GM18861 (cell line): ENCODE data around the gene CFAP206.
"Not testable (repeated sequence)": the region's sequence is repeated elsewhere in the genome, so short reads cannot be mapped to it uniquely, and the experiment has no call there.

Source experiments
- ATAC-seq: cut with Tn5 transposase; IDR thresholded peaks from one replicate; pipeline ENCODE4 v1.9.1; 2021; ENCODE audit not compliant: unreplicated experiment

Gene CFAP206

DNA sequence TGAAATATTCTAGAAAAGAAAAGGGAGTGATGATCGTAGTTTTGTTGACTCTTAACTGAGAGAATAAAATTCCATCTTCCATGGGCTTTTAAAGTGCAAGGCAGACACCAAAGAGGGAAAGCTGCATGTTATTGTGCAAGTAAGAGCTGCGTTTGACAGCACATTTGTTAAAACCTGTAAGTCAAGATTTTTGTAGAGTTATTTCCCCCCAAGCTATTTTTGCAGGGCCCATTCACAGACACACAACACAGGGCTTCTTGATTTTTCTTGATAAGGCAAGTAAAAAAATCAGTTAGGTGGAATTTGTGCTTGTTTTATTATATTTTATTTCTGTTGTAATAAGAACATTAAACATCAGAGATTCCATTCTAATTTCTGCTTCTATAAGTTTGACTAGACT, 13.8 kb downstream of the CFAP206 start:
- no peak for ATAC-seq

DNA sequence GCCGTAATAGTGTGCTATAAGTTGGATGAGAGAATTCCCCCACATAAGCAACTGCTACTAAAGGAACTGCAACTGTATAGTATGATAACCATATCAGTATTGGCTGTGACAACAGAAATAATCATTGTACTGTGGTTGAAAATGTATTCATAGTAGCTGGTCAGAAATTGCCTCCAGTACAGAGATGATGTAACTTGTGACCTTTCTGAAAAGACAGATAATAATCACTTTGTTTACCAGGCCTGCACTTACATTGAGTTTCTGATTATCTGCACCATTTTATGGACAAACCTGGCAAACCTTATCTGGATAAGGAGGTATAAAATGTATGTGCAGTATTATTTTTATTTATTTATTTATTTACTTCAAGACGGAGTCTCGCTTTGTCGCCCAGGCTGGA, 19.0 kb downstream of the CFAP206 start:
- ATAC-seq: no peak

DNA sequence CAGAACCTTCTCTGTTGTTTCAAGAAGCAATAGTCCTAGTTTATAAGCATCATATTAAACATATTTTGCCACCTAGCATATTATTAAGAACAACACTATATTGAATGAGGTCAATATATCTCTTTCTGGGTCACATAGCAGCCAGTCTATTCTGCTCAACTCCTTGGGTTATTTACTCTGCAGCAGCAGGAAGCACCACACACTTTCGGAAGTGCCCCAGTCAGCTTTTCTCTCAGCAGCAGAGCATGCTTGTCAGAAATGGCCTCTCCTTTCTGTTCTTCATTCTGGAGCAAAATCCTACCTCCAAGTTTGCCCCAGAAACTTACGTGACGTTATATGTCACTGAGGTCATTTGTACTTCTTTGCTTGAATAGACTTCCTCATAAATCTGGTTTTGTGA, 22.7 kb downstream of the CFAP206 start:
- no peak for ATAC-seq

DNA sequence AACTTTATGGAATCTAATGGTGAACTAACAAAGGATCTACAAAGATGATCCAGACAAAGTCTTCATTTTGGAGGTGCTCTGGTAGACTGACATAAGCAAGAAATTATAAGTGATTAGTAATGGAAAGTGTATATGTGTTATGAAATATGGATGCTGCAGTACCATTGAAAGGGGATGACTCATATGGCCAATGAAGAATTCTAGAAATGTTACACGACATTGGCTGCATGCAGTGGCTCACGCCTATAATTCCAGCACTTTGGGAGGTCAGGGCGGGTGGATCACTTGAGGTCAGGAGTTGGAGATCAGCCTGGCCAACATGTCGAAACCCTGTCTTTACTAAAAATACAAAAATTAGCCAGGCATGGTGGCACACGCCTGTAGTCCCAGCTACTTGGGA, 23.5 kb downstream of the CFAP206 start:
- ATAC-seq: no peak

DNA sequence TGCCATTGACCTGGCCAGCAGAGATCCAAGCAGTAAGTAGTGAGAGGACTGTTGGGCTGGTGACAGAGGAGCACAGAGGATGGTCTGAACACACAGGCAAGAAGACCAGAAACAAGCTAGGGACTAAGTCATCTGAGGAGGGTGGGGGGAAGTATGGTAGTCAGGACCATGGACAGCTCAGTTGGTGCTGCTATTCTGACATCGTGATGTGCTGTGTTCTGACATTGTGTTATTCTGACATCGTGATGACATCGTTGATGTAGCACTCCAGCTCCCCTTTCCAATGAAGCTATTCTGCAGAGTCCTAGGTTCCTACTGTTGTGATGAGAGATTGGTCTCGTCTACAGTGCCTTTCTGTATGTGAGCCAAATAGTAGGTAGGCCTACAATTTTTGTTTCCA, 28.7 kb downstream of the CFAP206 start:
- ATAC-seq: peak; percentile 40

DNA sequence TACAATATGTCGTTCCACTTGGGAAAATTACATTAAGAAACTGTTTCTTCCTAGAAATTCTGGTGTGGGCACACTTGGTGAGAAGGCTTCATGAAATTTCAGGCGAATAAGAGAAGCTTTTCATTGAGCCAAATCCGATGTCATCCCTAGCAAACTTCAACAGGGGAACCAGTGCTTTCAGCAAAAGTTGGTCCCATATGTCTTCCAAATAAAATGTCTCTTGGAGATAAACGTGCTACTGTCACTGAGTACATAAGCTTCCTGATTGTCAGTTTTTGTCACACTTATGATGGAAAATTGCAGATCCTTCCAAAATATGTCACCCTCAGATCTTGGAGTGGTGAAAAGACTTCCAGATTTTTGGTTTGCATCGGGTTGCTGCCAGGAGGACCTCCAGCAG, 33.9 kb downstream of the CFAP206 start:
- ATAC-seq: no peak

DNA sequence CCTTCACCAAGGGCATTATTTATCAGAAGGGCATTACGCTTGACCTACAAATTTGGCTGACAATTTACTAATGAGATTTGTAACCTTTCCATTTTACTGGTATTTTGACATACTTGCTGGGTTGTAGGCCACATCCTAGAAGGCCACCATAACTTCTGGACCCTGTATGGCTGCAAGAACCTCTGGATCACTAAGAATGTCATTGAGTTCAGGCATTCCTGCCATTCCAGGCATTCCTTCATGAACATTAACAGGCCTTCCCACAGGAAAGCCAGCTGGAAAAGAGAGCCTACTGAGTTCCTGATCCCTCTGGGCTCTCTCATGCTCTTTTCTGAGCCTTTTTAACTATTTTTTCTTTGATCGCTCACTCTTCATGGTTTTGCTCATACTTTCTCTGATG, 36.6 kb downstream of the CFAP206 start:
- ATAC-seq: no peak

DNA sequence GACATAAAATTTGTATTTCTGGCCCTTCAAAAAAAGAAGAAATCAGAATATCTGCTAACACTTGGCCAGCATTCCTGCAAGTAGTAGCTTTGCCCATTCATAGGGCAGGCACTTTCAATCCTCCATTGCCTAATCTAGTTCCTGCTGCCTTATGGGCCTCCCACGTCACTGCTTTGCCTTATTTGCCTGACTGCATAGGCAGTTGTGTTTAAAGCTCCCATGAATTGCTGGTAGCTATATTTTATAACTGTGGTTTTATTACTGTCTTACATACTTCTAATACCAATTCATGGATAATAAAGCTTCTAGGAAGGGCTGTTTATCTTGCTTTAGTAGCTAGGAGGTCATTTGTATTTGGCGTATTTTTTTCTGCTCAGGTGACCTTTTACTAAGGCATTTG, 57.3 kb downstream of the CFAP206 start:
- no peak for ATAC-seq

DNA sequence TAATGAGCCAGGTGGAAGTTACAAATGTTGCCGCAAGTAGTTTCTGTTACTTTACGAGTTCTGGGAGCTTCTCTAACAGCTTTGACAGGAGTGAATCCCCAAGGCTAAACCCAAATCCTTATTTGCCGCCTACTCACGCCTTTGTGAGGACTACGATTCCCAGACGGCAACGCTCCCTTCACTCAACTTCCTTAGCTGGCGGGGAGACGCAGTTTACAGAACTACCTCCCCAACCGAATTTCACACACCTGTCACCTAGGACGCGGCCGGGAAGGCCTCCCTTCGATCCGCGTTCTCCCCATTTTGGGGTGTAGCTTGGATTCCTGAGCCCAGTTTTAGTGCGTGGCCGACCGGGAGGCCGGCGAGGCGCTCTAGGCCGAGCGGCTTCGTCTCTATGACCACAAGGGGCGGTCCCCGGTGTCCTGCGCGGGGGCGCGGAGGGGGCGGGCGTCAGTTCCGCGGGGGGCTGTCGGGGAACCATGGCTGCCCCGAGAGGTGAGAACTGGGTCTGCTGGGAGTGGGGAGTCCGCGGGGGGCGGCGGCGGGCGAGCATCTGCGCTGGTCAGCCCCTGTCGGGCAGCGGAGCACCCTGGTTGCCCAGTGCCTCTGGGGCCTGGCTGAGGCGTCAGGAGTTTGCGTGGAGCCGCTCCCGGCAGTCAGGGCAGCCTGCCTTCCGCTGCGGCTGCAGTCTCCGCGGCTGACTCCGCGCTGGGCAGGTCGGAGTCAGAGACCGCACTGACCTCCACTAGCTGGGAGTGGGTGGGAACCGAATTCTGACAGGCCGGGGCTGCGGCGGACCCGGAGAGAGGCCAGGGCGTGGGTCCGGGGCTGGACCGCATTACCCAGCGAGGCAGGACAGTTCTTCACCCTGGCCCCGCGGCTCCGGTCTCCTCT, 65.0 kb downstream of the CFAP206 start, which contains the start of gene SLC35A1:
Gene SLC35A1, plus strand, starts transcription at position 450 of the 894 bp plus-strand sequence. Its CDS starts 30 bp downstream, at position 480.
- ATAC-seq: peak; percentile 90

DNA sequence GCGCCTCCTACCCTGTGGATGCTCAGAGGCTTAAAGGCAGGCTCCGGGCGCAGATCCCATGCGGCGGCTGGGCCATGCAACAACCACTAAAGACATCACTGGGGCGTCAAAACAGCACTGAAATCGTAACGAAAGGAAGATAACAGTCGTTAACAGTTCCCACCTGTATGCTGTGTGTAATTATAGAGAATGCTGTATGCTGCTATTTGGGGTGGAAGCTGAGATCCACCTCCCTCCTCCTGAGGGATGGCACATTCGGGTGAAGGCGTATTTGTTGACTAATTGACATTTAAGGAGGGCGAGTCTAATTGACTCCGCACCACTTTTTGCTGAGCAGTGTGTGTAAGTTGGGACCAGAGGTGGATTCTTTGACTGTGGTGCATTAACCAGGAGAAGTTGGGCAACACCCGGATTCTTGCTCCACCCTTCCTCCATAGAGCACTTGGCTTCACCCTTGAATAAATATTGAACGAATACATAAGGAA, 65.7 kb downstream of the CFAP206 start:
- peak; percentile 53 for ATAC-seq

DNA sequence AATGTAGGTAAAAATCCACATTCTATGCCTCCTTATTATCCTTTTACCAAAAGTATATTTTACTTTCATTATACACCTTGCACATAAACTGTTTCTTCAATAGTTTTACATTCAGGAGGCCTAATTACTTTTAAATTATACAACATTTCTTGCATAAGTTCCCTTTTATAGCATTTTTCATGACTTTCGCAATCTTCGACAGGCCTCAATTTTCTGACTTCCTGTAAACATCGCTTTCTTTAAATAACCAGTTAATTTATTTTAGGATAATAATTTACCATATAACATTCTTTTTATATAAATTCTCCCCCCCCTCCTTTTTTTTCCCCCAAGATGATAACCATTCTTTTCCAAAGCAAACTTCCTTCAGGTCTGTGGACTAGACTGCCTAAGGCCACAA, 74.2 kb downstream of the CFAP206 start:
- ATAC-seq: no peak

DNA sequence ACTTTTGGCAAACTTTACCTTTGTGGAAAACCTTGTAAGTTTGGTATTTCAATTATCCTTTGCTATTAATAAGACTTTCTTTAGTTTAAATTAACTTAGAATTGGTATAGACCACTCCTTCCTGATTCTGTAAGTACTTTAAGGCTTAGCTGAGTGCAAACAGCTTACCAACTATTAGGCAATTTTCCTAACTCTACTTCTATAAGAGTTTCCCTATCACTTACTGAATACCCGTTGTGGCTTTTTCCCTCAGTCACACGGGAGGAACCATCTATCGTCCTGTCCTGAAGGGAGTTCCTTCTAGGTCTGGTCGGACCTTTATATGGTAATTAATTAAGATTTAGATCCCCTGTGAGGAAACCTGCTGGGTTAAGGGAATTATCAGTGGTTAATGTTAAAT, 74.6 kb downstream of the CFAP206 start:
- ATAC-seq: no peak

DNA sequence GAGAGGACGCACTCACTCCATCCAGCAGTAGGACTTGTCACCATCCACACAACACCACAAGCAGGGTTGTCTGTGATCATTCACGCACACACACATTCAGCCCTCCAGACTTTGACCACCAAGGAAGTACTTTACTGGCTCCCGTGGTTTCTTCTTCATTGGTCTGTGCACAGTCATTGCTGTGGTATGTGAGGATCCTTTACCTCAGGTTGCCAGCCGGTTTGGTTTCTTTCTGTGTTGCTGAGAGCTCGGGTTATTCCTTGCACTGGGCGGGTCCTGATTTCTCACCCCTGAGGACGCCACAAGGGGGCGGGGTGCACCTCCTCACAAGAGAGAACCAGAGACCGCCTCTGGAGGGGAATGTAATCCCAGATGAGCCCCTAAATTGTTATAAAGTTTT, 76.2 kb downstream of the CFAP206 start:
- ATAC-seq: no peak

DNA sequence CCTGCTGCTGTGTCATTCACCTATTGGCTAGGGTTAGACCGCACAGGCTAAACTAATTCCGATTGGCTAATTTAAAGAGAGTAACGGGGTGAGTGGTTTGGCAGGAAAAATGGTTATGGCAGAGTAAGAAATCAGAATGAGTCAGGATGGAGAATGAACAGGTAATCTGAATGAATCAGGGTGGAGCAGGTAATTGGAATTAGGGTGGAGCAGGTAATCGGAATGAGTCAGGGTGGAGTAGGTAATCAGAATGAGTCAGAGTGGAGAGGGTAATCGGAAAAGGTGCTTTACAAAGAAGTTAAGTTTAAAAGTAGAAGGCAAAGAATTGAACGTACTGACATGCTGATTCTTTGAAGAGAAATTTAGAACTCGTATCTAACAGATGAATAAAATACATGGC, 76.7 kb downstream of the CFAP206 start:
- ATAC-seq: no peak

DNA sequence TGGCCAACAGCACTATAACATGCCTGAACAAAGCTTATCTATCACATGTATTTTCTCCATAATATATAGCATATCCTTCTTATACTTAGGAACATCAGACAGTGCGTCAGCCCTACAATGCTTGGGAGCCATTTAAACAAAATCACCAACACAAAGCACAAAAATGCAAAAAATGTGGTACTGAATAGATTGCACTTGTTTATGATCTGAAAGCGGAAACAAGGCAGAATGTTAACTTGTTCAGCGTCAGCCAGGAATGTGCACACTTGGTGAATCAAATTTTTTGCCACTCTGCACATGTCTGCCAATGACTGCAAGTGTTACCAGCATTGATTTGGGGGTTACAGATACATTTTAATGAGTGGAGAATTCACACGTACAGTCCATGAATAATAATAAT, 79.8 kb downstream of the CFAP206 start:
- no peak for ATAC-seq

DNA sequence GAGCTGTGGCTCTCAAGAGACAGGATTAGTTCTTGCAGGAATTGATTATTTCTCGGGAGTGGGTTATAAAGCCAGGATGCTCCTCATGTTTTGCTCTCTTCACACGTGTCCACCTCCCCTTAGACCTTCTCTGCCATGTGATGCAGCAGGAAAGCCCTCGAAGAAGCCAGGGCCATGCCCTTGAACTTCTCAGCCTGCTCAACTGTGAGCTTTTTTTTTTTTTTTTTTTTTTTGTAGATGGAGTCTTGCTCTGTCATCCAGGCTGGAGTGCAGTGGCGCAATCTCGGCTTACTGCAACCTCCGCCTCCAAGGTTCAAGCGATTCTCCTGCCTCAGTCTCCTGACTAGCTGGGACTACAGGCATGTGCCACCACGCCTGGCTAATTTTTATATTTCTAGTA, 81.6 kb downstream of the CFAP206 start:
- not testable (repeated sequence) for ATAC-seq

DNA sequence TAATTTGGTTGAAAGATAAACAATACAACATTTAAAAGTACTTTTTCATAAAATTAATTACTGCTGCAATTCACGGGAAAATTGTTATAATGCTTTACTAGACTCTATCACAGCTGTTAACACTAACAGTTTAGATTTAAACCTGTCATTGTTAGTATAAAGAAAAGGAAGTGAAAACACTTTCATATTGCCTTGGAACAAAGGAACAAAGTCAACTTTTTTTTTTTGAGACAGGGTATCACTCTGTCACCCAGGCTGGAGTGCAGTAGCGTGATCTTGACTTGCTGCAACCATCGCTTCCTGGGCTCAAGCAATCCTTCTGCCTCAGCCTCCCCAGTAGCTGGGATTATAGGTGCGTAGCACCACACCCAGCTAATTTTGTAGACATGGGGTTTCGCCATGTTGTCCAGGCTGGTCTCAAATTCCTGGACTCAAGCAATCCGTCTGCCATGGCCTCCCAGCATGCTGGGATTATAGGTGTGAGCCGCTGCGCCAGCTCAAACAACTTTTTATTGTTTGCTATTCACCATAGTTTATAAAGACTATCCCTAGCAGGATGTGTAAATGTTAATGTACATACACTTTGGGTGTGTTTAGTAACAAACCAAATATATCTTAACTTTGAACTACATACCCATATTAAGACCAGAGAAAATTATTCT, 87.1 kb downstream of the CFAP206 start:
- peak; percentile 87 for ATAC-seq

DNA sequence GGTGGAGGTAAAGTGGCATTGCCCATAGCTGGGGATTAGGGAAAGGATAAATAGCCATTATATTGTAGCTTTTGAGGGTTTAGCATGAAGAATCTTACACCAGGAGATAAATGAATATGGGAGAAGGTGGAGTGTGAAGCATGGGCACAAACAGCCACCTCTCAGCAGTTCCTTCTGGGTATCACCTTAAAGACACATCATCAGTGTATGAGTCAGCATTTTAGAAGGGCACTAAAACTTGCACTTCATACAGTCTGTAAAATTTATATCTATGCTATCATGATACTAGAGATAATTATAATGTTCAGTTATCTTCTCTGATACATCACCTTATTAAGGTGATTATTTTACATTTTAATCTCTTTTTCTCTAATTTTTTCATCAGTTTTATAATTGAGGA, 90.3 kb downstream of the CFAP206 start:
- ATAC-seq: no peak

DNA sequence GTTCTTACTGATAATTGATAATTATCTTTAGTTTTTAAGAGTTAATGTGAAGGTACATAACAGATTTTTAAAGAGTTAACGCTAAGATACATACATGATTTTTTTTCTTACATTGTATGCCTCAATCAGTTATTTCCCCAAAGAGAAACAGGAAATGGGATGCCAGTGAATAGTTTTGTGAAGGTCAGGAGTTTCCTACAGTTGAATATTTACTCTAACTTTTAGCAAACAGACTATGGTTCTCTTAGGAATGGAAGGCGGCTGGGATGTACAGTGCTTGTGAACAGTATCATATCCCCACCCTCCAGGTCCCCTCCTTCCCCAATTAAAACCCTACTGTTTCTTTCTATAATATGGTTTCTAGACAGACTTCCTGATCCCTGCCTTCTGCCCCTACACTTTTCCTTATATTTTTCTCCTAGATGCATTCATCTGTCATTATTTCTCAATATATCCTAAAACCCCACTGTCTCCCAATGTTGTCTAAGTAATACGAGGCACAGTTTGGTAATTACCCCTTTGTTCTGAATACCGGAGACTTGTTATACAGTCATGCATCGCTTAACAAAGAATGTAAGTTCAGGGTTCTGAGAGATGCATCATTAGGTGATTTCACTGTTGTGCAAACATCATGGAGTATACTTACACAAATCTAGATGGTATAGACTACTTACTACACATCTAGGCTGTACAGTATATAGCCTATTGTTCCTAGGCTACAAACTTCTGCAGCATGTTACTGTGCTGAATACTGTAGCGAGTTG, 94.2 kb downstream of the CFAP206 start:
- ATAC-seq: no peak

DNA sequence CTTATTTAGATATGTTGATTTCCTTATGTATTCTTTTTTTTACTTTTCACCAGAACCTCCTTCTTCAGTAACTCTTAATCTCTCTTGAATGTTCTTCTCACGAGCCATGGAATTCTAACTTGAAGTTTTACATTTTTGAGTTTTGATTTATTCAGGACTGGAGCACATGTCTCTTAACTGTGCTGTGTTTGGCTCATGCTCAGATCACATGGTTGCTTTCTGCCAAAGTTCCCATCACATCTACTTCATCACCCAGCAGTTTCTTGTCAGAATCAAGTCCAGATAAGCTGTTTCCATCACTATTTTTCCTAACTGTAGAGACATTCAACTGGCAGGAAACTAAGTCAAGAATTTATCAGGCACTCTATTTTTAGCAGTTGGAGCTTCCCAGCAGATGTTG, 96.7 kb downstream of the CFAP206 start:
- ATAC-seq: no peak
